Measurements from ENCODE around the gene AMIGO3. TPM values are rescaled to one million over a fixed set of nuclear protein-coding genes. Genes with fewer than 3 reads are reported as not detected.
A peak's percentile ranks its signal among the peaks of the same experiment; 100 is the strongest.

AMIGO3 gene
- total RNA-seq, 1 donor: 3.8 TPM

- H3K4me1 ChIP-seq (ENCODE audit: insufficient read depth, low read length): peaks cover 26% of the 10 kb centered on the region
- peak overlapping the region; percentile 78 for H3K4me3 ChIP-seq (ENCODE audit: low read length)
- H3K9me3 ChIP-seq (ENCODE audit: low read depth, low read length): no peaks in the 10 kb centered on the region
- no peaks in the 10 kb centered on the region for H3K27me3 ChIP-seq (ENCODE audit: insufficient read depth, low read length)
Measured at GRCh38 chr3:49674497-49674983, 44.9 kb downstream of the AMIGO3 start.

GRCh38 chr3:49673715-49674496 lies 45.6 kb downstream of the AMIGO3 start, which contains the start of gene APEH:
TSS of gene APEH (plus strand) at chr3:49674351. CDS start at chr3:49674402, 51 bp downstream.
- H3K4me3 ChIP-seq (ENCODE audit: low read length): peak within 1 kb of the TSS; percentile 78
- peaks cover 26% of the 10 kb centered on the region for H3K4me1 ChIP-seq (ENCODE audit: insufficient read depth, low read length)
- H3K27me3 ChIP-seq (ENCODE audit: insufficient read depth, low read length): no peaks in the 10 kb centered on the region
- no peaks in the 10 kb centered on the region for H3K9me3 ChIP-seq (ENCODE audit: low read depth, low read length)

GRCh38 chr3:49673121-49673714 lies 46.3 kb downstream of the AMIGO3 start:
- peak overlapping the region; percentile 78 for H3K4me3 ChIP-seq (ENCODE audit: low read length)
- no peaks in the 10 kb centered on the region for H3K27me3 ChIP-seq (ENCODE audit: insufficient read depth, low read length)
- H3K4me1 ChIP-seq (ENCODE audit: insufficient read depth, low read length): peaks cover 26% of the 10 kb centered on the region
- H3K9me3 ChIP-seq (ENCODE audit: low read depth, low read length): no peaks in the 10 kb centered on the region

- no peaks in the 10 kb centered on the region for H3K27me3 ChIP-seq (ENCODE audit: insufficient read depth, low read length)
- peaks cover 26% of the 10 kb centered on the region for H3K4me1 ChIP-seq (ENCODE audit: insufficient read depth, low read length)
- H3K9me3 ChIP-seq (ENCODE audit: low read depth, low read length): no peaks in the 10 kb centered on the region
- no peak overlapping the region for H3K4me3 ChIP-seq (ENCODE audit: low read length)
Measured at GRCh38 chr3:49671291-49672288, 47.9 kb downstream of the AMIGO3 start.

- Histone ChIP-seq H3K4me3 (ENCODE audit: low read length) (no peak overlapping the region), H3K27me3 (ENCODE audit: insufficient read depth, low read length) (no peaks in the 10 kb centered on the region), H3K4me1 (ENCODE audit: insufficient read depth, low read length) (peaks cover 26% of the 10 kb centered on the region), H3K9me3 (ENCODE audit: low read depth, low read length) (no peaks in the 10 kb centered on the region)
Measured at GRCh38 chr3:49670940-49671290, 48.6 kb downstream of the AMIGO3 start.

- H3K9me3 ChIP-seq (ENCODE audit: low read depth, low read length): no peaks in the 10 kb centered on the region
- no peak overlapping the region for H3K4me3 ChIP-seq (ENCODE audit: low read length)
- peaks cover 13% of the 10 kb centered on the region for H3K4me1 ChIP-seq (ENCODE audit: insufficient read depth, low read length)
- no peaks in the 10 kb centered on the region for H3K27me3 ChIP-seq (ENCODE audit: insufficient read depth, low read length)
Measured at GRCh38 chr3:49669352-49669751, 50.1 kb downstream of the AMIGO3 start.

- Histone ChIP-seq H3K27me3 (ENCODE audit: insufficient read depth, low read length) (no peaks in the 10 kb centered on the region), H3K4me1 (ENCODE audit: insufficient read depth, low read length) (peaks cover 13% of the 10 kb centered on the region), H3K4me3 (ENCODE audit: low read length) (no peak overlapping the region), H3K9me3 (ENCODE audit: low read depth, low read length) (no peaks in the 10 kb centered on the region)
Measured at GRCh38 chr3:49668861-49669260, 50.6 kb downstream of the AMIGO3 start.

GRCh38 chr3:49668414-49668797 lies 51.1 kb downstream of the AMIGO3 start:
- Histone ChIP-seq H3K27me3 (ENCODE audit: insufficient read depth, low read length) (no peaks in the 10 kb centered on the region), H3K4me3 (ENCODE audit: low read length) (no peak overlapping the region), H3K4me1 (ENCODE audit: insufficient read depth, low read length) (peaks cover 10% of the 10 kb centered on the region), H3K9me3 (ENCODE audit: low read depth, low read length) (no peaks in the 10 kb centered on the region)

- Histone ChIP-seq H3K4me1 (ENCODE audit: insufficient read depth, low read length) (peaks cover 4% of the 10 kb centered on the region), H3K27me3 (ENCODE audit: insufficient read depth, low read length) (no peaks in the 10 kb centered on the region), H3K4me3 (ENCODE audit: low read length) (no peak overlapping the region), H3K9me3 (ENCODE audit: low read depth, low read length) (no peaks in the 10 kb centered on the region)
Measured at GRCh38 chr3:49667701-49668413, 51.6 kb downstream of the AMIGO3 start.

Other genes starting within 250 kb of the AMIGO3 start
- gene DAG1, start 249.4 kb downstream of the AMIGO3 start, total RNA-seq: 9.4 TPM
- gene BSN, start 165.2 kb downstream of the AMIGO3 start, total RNA-seq: under 0.01 TPM
- gene APEH, start 45.3 kb downstream of the AMIGO3 start, total RNA-seq: 30.7 TPM
- 2.1 TPM for gene MST1, start 30.2 kb downstream of the AMIGO3 start, total RNA-seq
- 6.2 TPM for gene RNF123, start 30.1 kb downstream of the AMIGO3 start, total RNA-seq
- gene GMPPB, start 4.3 kb upstream of the AMIGO3 start, total RNA-seq: 13.3 TPM
- 31.7 TPM for gene IP6K1, start 66.9 kb upstream of the AMIGO3 start, total RNA-seq
- gene CDHR4, start 80.2 kb upstream of the AMIGO3 start, total RNA-seq: not detected
- gene INKA1, start 83.6 kb upstream of the AMIGO3 start, total RNA-seq: 1.5 TPM
- 57.9 TPM for gene UBA7, start 94.3 kb upstream of the AMIGO3 start, total RNA-seq
- 3.3 TPM for gene TRAIP, start 136.9 kb upstream of the AMIGO3 start, total RNA-seq
- gene CAMKV, start 150.2 kb upstream of the AMIGO3 start, total RNA-seq: not detected
- gene MST1R, start 184.2 kb upstream of the AMIGO3 start, total RNA-seq: 0.10 TPM
- gene MON1A, start 210.1 kb upstream of the AMIGO3 start, total RNA-seq: 0.73 TPM
- 59.0 TPM for gene RBM6, start 220.5 kb upstream of the AMIGO3 start, total RNA-seq